ENCODE data around the gene MXD4.

DNA sequence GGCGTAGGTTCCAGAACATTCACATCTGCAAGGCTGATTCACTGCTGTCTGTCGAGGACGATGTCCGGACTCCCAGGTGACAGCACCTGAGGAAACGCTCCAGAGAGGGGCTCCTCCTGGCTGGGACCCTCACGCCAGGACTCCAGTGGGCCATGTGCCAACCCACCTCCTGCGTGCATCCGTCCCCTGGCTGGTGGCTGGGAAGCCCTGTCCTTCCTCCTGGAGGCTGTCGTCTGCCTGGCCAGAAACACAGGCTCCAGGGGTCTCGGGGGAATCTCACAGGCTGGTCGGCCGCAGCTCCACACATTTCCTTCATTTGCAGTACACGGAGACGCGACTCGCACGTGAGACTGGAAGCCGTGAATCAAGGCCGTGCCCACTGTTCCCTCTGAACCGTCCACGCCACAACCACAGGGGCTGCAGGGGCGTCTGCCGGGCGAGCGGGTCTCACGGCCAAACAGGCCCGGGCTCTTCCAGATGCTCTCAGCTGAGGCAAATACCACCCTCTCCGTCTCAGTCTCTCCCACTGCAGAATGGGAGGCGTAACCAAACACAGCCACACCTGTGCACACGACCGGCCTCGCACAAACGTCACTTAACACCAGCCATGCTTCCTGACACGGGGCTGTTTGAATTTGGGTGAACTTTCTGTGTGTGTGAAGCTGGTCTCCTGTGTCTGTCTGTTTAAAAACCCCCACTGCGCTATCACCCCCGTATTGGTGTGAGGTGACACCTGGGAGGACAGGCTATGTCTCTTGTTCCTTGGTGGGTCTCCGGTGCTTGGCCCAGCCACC, 38.7 kb upstream of the MXD4 start:
- TF ChIP-seq ATF1 (CRISPR knock-in tag; IDR thresholded peaks at IDR 0.05) (no peak), IRF2 (CRISPR knock-in tag; IDR thresholded peaks at IDR 0.05; ENCODE audit: borderline replicate concordance, low read depth) (no peak), MLX (CRISPR knock-in tag; IDR thresholded peaks at IDR 0.05) (no peak), MXD4 (CRISPR knock-in tag; IDR thresholded peaks at IDR 0.05; ENCODE audit: borderline replicate concordance) (no peak), TEAD1 (CRISPR knock-in tag; IDR thresholded peaks at IDR 0.05) (no peak), FOXJ3 (CRISPR knock-in tag; IDR thresholded peaks at IDR 0.05; ENCODE audit: borderline replicate concordance) (no peak), TEAD4 (CRISPR knock-in tag; IDR thresholded peaks at IDR 0.05) (no peak), AR (CRISPR knock-in tag; IDR thresholded peaks at IDR 0.05) (no peak)
- TF ChIP-seq, protein P1, sequence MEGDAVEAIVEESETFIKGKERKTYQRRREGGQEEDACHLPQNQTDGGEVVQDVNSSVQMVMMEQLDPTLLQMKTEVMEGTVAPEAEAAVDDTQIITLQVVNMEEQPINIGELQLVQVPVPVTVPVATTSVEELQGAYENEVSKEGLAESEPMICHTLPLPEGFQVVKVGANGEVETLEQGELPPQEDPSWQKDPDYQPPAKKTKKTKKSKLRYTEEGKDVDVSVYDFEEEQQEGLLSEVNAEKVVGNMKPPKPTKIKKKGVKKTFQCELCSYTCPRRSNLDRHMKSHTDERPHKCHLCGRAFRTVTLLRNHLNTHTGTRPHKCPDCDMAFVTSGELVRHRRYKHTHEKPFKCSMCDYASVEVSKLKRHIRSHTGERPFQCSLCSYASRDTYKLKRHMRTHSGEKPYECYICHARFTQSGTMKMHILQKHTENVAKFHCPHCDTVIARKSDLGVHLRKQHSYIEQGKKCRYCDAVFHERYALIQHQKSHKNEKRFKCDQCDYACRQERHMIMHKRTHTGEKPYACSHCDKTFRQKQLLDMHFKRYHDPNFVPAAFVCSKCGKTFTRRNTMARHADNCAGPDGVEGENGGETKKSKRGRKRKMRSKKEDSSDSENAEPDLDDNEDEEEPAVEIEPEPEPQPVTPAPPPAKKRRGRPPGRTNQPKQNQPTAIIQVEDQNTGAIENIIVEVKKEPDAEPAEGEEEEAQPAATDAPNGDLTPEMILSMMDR (IDR thresholded peaks at IDR 0.05) = no peak
- TF ChIP-seq, protein P2, sequence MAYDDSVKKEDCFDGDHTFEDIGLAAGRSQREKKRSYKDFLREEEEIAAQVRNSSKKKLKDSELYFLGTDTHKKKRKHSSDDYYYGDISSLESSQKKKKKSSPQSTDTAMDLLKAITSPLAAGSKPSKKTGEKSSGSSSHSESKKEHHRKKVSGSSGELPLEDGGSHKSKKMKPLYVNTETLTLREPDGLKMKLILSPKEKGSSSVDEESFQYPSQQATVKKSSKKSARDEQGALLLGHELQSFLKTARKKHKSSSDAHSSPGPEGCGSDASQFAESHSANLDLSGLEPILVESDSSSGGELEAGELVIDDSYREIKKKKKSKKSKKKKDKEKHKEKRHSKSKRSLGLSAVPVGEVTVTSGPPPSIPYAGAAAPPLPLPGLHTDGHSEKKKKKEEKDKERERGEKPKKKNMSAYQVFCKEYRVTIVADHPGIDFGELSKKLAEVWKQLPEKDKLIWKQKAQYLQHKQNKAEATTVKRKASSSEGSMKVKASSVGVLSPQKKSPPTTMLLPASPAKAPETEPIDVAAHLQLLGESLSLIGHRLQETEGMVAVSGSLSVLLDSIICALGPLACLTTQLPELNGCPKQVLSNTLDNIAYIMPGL (CRISPR knock-in tag; IDR thresholded peaks at IDR 0.05) = no peak
- TF ChIP-seq, protein P3, sequence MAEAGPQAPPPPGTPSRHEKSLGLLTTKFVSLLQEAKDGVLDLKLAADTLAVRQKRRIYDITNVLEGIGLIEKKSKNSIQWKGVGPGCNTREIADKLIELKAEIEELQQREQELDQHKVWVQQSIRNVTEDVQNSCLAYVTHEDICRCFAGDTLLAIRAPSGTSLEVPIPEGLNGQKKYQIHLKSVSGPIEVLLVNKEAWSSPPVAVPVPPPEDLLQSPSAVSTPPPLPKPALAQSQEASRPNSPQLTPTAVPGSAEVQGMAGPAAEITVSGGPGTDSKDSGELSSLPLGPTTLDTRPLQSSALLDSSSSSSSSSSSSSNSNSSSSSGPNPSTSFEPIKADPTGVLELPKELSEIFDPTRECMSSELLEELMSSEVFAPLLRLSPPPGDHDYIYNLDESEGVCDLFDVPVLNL (CRISPR knock-in tag; IDR thresholded peaks at IDR 0.05; ENCODE audit: borderline replicate concordance, low read depth) = no peak

All from WTC11 (cell line).